ENCODE data around the gene CALCOCO2. TPM values are rescaled to one million over a fixed set of nuclear protein-coding genes. Genes with fewer than 3 reads are reported as not detected.

Gene CALCOCO2
- total and polyA plus RNA-seq, 10 of the 15 experiments (the other 5 are each of a cell fraction or from before 2014, with no cell fraction given) = 20.2 to 138 (median 53.1) TPM

GRCh38 chr17:48882272-48882671, 51.4 kb downstream of the CALCOCO2 start:
- Histone ChIP-seq H3K9ac (ENCODE audit: control insufficient read depth, insufficient read depth, low read length) (no peak overlapping the region), H3K4me1 (ENCODE audit: control insufficient read depth, insufficient read depth, low read length) (peaks cover 16% of the 10 kb centered on the region), H3K36me3 (ENCODE audit: control insufficient read depth in 2 of 2, insufficient read depth in 2 of 2, low read length in 1 of 2) (no peaks in the 10 kb centered on the region), H3K79me2 (ENCODE audit: control insufficient read depth, insufficient read depth, low read length) (no peaks in the 10 kb centered on the region), H3K4me3 (no peak overlapping the region), H3K27me3 (replicated peaks in 1 of 2; ENCODE audit: control insufficient read depth in 2 of 2, insufficient read depth in 2 of 2, low read length in 1 of 2) (no peaks in the 10 kb centered on the region), H3K4me2 (ENCODE audit: control insufficient read depth, insufficient read depth) (no peak overlapping the region), H2AFZ (ENCODE audit: control insufficient read depth, low read depth, low read length) (no peak overlapping the region), H3K27ac (ENCODE audit: control insufficient read depth, insufficient read depth) (no peak overlapping the region), H4K20me1 (ENCODE audit: control insufficient read depth, insufficient read depth) (no peaks in the 10 kb centered on the region), H3K9me3 (replicated peaks; ENCODE audit: control insufficient read depth, insufficient read depth, low read length) (no peaks in the 10 kb centered on the region)
- ChIA-PET POLR2A (interaction anchor here (0.7 to 3.0 kb wide), 3 partner anchors 11 to 148 kb away, joined by 3 to 13 read pairs (median 5); partner anchors contain the start of gene ATP5MC1), RAD21 (ENCODE audit: unreplicated experiment) (interaction anchor here (0.7 to 17.3 kb wide), 5 partner anchors 72 to 857 kb away, joined by 4 to 376 read pairs (median 67); partner anchors contain the start of genes PRAC1, PRAC2 and TTLL6), CTCF (interaction anchor here (0.6 to 18.3 kb wide), 6 partner anchors 11 to 992 kb away, joined by 3 to 490 read pairs (median 193); partner anchors contain the start of genes ATP5MC1 and TTLL6), SMC1A (ENCODE audit: uncharacterized antibody, unreplicated experiment) (interaction anchor here (1.1 to 11.9 kb wide), 5 partner anchors 51 to 204 kb away, joined by 3 to 281 read pairs (median 17); partner anchors contain the start of gene TTLL6)
- FAIRE-seq (no peak), DNase-seq (ENCODE audit: low read depth, low spot score) (no peak), ATAC-seq (no peak)
- BruUV-seq (replicated peaks) = no TSS peak
- WGBS (ENCODE audit: insufficient coverage, insufficient replicate concordance, low lambda C conversion rate, missing lambda C conversion rate) = 69% methylated on average over 2 of the region's 2 CpGs
- intact Hi-C loops (cut with micrococcal nuclease; ENCODE audit: unreplicated experiment) = no loop called here
- in situ Hi-C loops (cut with MboI) = loop anchor here (5.0 kb wide), 3 partner anchors 150 to 205 kb away; partner anchors contain the start of gene HOXB13
- TF ChIP-seq HDAC2 (IDR thresholded peaks at IDR 0.05) = no peak
- TF ChIP-seq ATF2 (IDR thresholded peaks at IDR 0.05; ENCODE audit: low read length) = no peak
- TF ChIP-seq RELA (IDR thresholded peaks at IDR 0.05; ENCODE audit: borderline replicate concordance, partially characterized antibody) = no peak
- TF ChIP-seq NR2C2 (IDR thresholded peaks at IDR 0.05; ENCODE audit: borderline replicate concordance, control insufficient read depth, insufficient read length, low read depth) = no peak
- no peak for TF ChIP-seq EED (IDR thresholded peaks at IDR 0.05; ENCODE audit: low read depth)
- TF ChIP-seq ATF3 (IDR thresholded peaks at IDR 0.05; ENCODE audit: borderline replicate concordance, extremely low read depth, low read depth, low read length) = no peak
- TF ChIP-seq EZH2 (IDR thresholded peaks at IDR 0.05; ENCODE audit: borderline replicate concordance, control insufficient read depth, low read depth, low read length) = no peak
- TF ChIP-seq SMAD5 (IDR thresholded peaks at IDR 0.05; ENCODE audit: low read depth) = no peak
- no peak for TF ChIP-seq ELK1 (IDR thresholded peaks at IDR 0.05; ENCODE audit: low read depth, low read length)
- no peak for TF ChIP-seq BCLAF1 (IDR thresholded peaks at IDR 0.05)
- no peak for TF ChIP-seq MYC (IDR thresholded peaks at IDR 0.05; ENCODE audit: insufficient read depth, insufficient read length, insufficient replicate concordance, low read length, severe bottlenecking)
- no peak for TF ChIP-seq REST (IDR thresholded peaks at IDR 0.05; ENCODE audit: low read depth, low read length)
- no peak for TF ChIP-seq EGR1 (IDR thresholded peaks at IDR 0.05; ENCODE audit: borderline replicate concordance in 1 of 2, low read depth in 2 of 2, low read length in 2 of 2)
